ENCODE data around the gene ILDR2. TPM values are rescaled to one million over a fixed set of nuclear protein-coding genes. Genes with fewer than 3 reads are reported as not detected.

The ILDR2 gene
- total and polyA plus RNA-seq, 2 donors (not counting 1 experiment from before 2014, with no cell fraction given) = under 0.01 to 0.14 TPM

DNA sequence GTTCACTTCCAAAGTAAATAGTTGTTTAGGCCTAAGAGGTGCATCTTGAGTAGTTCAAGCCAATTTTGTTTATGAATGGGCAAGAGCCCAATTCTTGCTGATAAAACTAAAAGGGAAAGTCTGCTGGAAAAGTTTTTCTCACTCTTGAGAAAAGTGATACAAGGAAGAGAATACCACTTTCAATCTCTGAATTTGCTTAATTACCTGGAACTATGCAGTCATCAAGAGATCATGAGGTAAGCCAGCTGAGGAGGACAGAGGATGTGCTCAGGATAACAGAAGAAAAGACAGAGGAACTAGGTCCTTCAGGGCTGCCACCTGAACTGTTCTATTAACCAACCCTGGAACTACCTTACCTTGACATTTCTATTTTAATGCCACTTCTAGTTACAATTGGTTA lies 42.2 kb downstream of the ILDR2 start:
- Histone ChIP-seq H3K9me3 (ENCODE audit: control insufficient read depth, insufficient read depth, low read depth, low read length) (no peaks in the 10 kb centered on the region), H3K79me2 (ENCODE audit: control insufficient read depth, insufficient read depth, low read length) (no peaks in the 10 kb centered on the region), H3K36me3 (ENCODE audit: control insufficient read depth, insufficient read depth, low read length) (no peaks in the 10 kb centered on the region), H3K9ac (ENCODE audit: insufficient read depth, low read length) (no peak overlapping the region), H4K20me1 (ENCODE audit: control insufficient read depth, extremely low read depth, insufficient read depth, low read length) (no peaks in the 10 kb centered on the region), H3K4me1 (ENCODE audit: control insufficient read depth, extremely low read depth, insufficient read depth, low read length) (no peaks in the 10 kb centered on the region), H3K4me2 (ENCODE audit: extremely low read depth, insufficient read depth, low read length) (no peak overlapping the region), H3K4me3 (replicated peaks in 1 of 4; ENCODE audit: control extremely low read depth in 1 of 4, insufficient read depth in 1 of 4, low read depth in 3 of 4, low read length in 4 of 4) (no peak overlapping the region), H2AFZ (ENCODE audit: low read length) (no peak overlapping the region), H3K27ac (ENCODE audit: insufficient read depth, low read length) (no peak overlapping the region), H3K27me3 (ENCODE audit: control insufficient read depth, insufficient read depth, low read length) (no peaks in the 10 kb centered on the region)
- TF ChIP-seq, protein P1, sequence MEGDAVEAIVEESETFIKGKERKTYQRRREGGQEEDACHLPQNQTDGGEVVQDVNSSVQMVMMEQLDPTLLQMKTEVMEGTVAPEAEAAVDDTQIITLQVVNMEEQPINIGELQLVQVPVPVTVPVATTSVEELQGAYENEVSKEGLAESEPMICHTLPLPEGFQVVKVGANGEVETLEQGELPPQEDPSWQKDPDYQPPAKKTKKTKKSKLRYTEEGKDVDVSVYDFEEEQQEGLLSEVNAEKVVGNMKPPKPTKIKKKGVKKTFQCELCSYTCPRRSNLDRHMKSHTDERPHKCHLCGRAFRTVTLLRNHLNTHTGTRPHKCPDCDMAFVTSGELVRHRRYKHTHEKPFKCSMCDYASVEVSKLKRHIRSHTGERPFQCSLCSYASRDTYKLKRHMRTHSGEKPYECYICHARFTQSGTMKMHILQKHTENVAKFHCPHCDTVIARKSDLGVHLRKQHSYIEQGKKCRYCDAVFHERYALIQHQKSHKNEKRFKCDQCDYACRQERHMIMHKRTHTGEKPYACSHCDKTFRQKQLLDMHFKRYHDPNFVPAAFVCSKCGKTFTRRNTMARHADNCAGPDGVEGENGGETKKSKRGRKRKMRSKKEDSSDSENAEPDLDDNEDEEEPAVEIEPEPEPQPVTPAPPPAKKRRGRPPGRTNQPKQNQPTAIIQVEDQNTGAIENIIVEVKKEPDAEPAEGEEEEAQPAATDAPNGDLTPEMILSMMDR (conservative IDR thresholded peaks at IDR 0.05 in 1 of 2, IDR thresholded peaks at IDR 0.05 in 1 of 2; ENCODE audit: low read depth in 1 of 2, low read length in 2 of 2) = no peak
- DNase-seq (ENCODE audit: low read depth in 2 of 2) = no peak

DNA sequence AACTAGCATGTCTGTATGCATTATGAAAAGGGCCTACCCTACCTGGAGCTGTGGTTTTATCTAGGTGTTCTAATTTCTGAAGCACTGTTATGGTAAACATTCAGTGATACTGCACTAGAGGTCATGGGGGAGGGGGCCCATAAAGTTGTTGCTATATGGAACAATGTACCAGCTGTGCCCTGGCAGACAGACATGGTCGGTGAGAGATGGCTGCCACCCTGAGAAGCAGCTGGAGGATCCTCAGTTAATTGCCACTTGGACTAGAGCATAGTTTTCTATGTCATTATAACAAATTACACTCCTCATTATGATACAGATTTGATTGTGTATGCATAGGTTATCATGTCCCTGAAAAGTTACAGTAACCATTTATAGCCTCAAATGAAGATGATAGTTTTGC lies 45.4 kb downstream of the ILDR2 start:
- no peak overlapping the region for H3K27ac ChIP-seq (ENCODE audit: insufficient read depth, low read length)
- H3K79me2 ChIP-seq (ENCODE audit: control insufficient read depth, insufficient read depth, low read length) = no peaks in the 10 kb centered on the region
- TF ChIP-seq, protein P1 (conservative IDR thresholded peaks at IDR 0.05 in 1 of 2, IDR thresholded peaks at IDR 0.05 in 1 of 2; ENCODE audit: low read depth in 1 of 2, low read length in 2 of 2) = no peak
- no peak for TF ChIP-seq EZH2 (IDR thresholded peaks at IDR 0.05; ENCODE audit: low read length, missing control alignments)
- H3K4me2 ChIP-seq (ENCODE audit: extremely low read depth, insufficient read depth, low read length) = no peak overlapping the region
- no peaks in the 10 kb centered on the region for H3K4me1 ChIP-seq (ENCODE audit: control insufficient read depth, extremely low read depth, insufficient read depth, low read length)
- H4K20me1 ChIP-seq (ENCODE audit: control insufficient read depth, extremely low read depth, insufficient read depth, low read length) = no peaks in the 10 kb centered on the region
- H3K27me3 ChIP-seq (ENCODE audit: control insufficient read depth, insufficient read depth, low read length) = no peaks in the 10 kb centered on the region
- H3K36me3 ChIP-seq (ENCODE audit: control insufficient read depth, insufficient read depth, low read length) = no peaks in the 10 kb centered on the region
- no peak overlapping the region for H2AFZ ChIP-seq (ENCODE audit: low read length)
- H3K9me3 ChIP-seq (ENCODE audit: control insufficient read depth, insufficient read depth, low read depth, low read length) = no peaks in the 10 kb centered on the region
- no peak overlapping the region for H3K4me3 ChIP-seq (replicated peaks in 1 of 4; ENCODE audit: control extremely low read depth in 1 of 4, insufficient read depth in 1 of 4, low read depth in 3 of 4, low read length in 4 of 4)
- DNase-seq (ENCODE audit: low read depth in 2 of 2) = no peak
- no peak overlapping the region for H3K9ac ChIP-seq (ENCODE audit: insufficient read depth, low read length)

DNA sequence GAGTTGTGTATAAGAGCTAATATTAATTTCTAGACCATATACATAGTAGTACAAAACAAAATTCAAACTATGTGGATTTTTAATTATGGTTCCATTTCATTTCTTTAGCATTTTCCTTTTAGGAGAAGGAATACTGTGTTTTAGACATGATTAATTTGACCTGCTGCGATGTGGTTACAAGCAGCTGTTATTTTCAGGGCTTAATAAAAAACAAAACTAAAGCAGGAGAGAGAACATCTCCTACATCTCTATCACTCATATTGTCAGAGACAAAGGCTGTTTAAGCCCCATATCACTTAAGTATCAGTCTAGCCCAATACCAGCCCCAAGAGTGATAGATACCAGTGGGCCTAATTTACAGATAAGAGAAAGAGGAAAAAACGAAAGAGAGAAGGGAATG lies 47.6 kb downstream of the ILDR2 start:
- H3K9ac ChIP-seq (ENCODE audit: insufficient read depth, low read length) = no peak overlapping the region
- no peak for DNase-seq (ENCODE audit: low read depth in 2 of 2)
- no peak overlapping the region for H3K4me3 ChIP-seq (replicated peaks in 1 of 4; ENCODE audit: control extremely low read depth in 1 of 4, insufficient read depth in 1 of 4, low read depth in 3 of 4, low read length in 4 of 4)
- no peak overlapping the region for H3K27ac ChIP-seq (ENCODE audit: insufficient read depth, low read length)
- H3K4me1 ChIP-seq (ENCODE audit: control insufficient read depth, extremely low read depth, insufficient read depth, low read length) = no peaks in the 10 kb centered on the region
- no peaks in the 10 kb centered on the region for H3K9me3 ChIP-seq (ENCODE audit: control insufficient read depth, insufficient read depth, low read depth, low read length)
- H3K79me2 ChIP-seq (ENCODE audit: control insufficient read depth, insufficient read depth, low read length) = no peaks in the 10 kb centered on the region
- no peaks in the 10 kb centered on the region for H4K20me1 ChIP-seq (ENCODE audit: control insufficient read depth, extremely low read depth, insufficient read depth, low read length)
- H3K36me3 ChIP-seq (ENCODE audit: control insufficient read depth, insufficient read depth, low read length) = no peaks in the 10 kb centered on the region
- no peaks in the 10 kb centered on the region for H3K27me3 ChIP-seq (ENCODE audit: control insufficient read depth, insufficient read depth, low read length)
- no peak overlapping the region for H2AFZ ChIP-seq (ENCODE audit: low read length)
- H3K4me2 ChIP-seq (ENCODE audit: extremely low read depth, insufficient read depth, low read length) = no peak overlapping the region
- TF ChIP-seq EZH2 (IDR thresholded peaks at IDR 0.05; ENCODE audit: low read length, missing control alignments) = no peak
- TF ChIP-seq, protein P1 (conservative IDR thresholded peaks at IDR 0.05 in 1 of 2, IDR thresholded peaks at IDR 0.05 in 1 of 2; ENCODE audit: low read depth in 1 of 2, low read length in 2 of 2) = no peak
